Mesodermal cell (in vitro differentiated cells): ENCODE measurements around the gene SRGAP2B.
"Not testable (repeated sequence)": the region's sequence is repeated elsewhere in the genome, so short reads cannot be mapped to it uniquely, and the experiment has no call there.

Experiments
- H3K27ac ChIP-seq: 2 replicates; pipeline ENCODE4 v1.7.0; 2013; ENCODE audit warnings: mild to moderate bottlenecking, low read depth, low read length, moderate library complexity; ENCODE audit not compliant: severe bottlenecking
- H3K36me3 ChIP-seq: 2 replicates; pipeline ENCODE4 v1.7.1; 2013; ENCODE audit warnings: mild to moderate bottlenecking, low read length, moderate library complexity; ENCODE audit not compliant: control insufficient read depth, insufficient read depth
- H3K4me1 ChIP-seq: one replicate; pipeline ENCODE4 v1.7.1; 2013; ENCODE audit warnings: mild to moderate bottlenecking, low read length; ENCODE audit not compliant: insufficient read depth, control insufficient read depth, poor library complexity, severe bottlenecking
- H3K4me3 ChIP-seq: 2 replicates; pipeline ENCODE4 v1.7.0; 2013; ENCODE audit warnings: low read length, control low read depth, mild to moderate bottlenecking; ENCODE audit not compliant: insufficient read depth, poor library complexity, severe bottlenecking; ENCODE audit errors: extremely low read depth
- H3K9me3 ChIP-seq: 2 replicates; pipeline ENCODE4 v1.7.1; 2013; ENCODE audit warnings: mild to moderate bottlenecking, low read length, moderate library complexity; ENCODE audit not compliant: control insufficient read depth
- WGBS, 2 experiments: methylation state at CpG; one replicate each; pipeline ENCODE4 v1.1.5; 2013; ENCODE audit warnings: missing lambda C conversion rate in 2 of 2; ENCODE audit not compliant: insufficient coverage in 2 of 2; 5-methylcytosine and 5-hydroxymethylcytosine counted together

The SRGAP2B gene

GRCh38 chr1:145027251-145027650, 67.9 kb downstream of the SRGAP2B start:
- H3K4me3 ChIP-seq, H3K27ac ChIP-seq, H3K4me1 ChIP-seq, H3K36me3 ChIP-seq, H3K9me3 ChIP-seq: not testable (repeated sequence)
- WGBS, 2 experiments, result no CpG with 5 or more reads among the region's 4 CpGs

- not testable (repeated sequence) for H3K36me3 ChIP-seq, H3K27ac ChIP-seq, H3K4me1 ChIP-seq, H3K9me3 ChIP-seq, H3K4me3 ChIP-seq
Observed at GRCh38 chr1:145025286-145025685, 69.8 kb downstream of the SRGAP2B start.

GRCh38 chr1:145022259-145022658, 72.9 kb downstream of the SRGAP2B start:
- no CpG with 5 or more reads among the region's 2 CpGs for WGBS, 2 experiments
- not testable (repeated sequence) for H3K27ac ChIP-seq, H3K9me3 ChIP-seq, H3K4me1 ChIP-seq, H3K36me3 ChIP-seq, H3K4me3 ChIP-seq

- H3K36me3 ChIP-seq, H3K9me3 ChIP-seq, H3K4me3 ChIP-seq, H3K27ac ChIP-seq, H3K4me1 ChIP-seq: not testable (repeated sequence)
- no CpG with 5 or more reads among the region's 4 CpGs for WGBS, 2 experiments
Observed at GRCh38 chr1:145021749-145022148, 73.4 kb downstream of the SRGAP2B start.

- not testable (repeated sequence) for H3K36me3 ChIP-seq, H3K4me1 ChIP-seq
Observed at GRCh38 chr1:145019709-145020108, 75.4 kb downstream of the SRGAP2B start.

GRCh38 chr1:145017725-145018124, 77.4 kb downstream of the SRGAP2B start:
- no CpG with 5 or more reads among the region's 2 CpGs for whole genome bisulfite sequencing, 2 experiments
- H3K4me1 ChIP-seq, H3K27ac ChIP-seq, H3K9me3 ChIP-seq, H3K4me3 ChIP-seq, H3K36me3 ChIP-seq: not testable (repeated sequence)

More at GRCh38 chr1:145019709-145020108, 75.4 kb downstream of the SRGAP2B start:
- H3K27ac ChIP-seq, H3K9me3 ChIP-seq, H3K4me3 ChIP-seq: not testable (repeated sequence)
- 80% methylated on average over 1 of the region's 2 CpGs for WGBS, 2 experiments

- not testable (repeated sequence) for H3K9me3 ChIP-seq, H3K36me3 ChIP-seq, H3K4me1 ChIP-seq, H3K4me3 ChIP-seq, H3K27ac ChIP-seq
Observed at GRCh38 chr1:145016492-145016862, 78.7 kb downstream of the SRGAP2B start.

- not testable (repeated sequence) for H3K9me3 ChIP-seq, H3K27ac ChIP-seq, H3K4me1 ChIP-seq, H3K4me3 ChIP-seq, H3K36me3 ChIP-seq
- WGBS, 2 experiments, result no CpG with 5 or more reads among the region's 2 CpGs
Observed at GRCh38 chr1:145015744-145016491, 79.2 kb downstream of the SRGAP2B start.

GRCh38 chr1:145013353-145013752, 81.8 kb downstream of the SRGAP2B start:
- not testable (repeated sequence) for H3K4me3 ChIP-seq, H3K36me3 ChIP-seq, H3K9me3 ChIP-seq, H3K27ac ChIP-seq, H3K4me1 ChIP-seq
- WGBS, 2 experiments, result no CpG with 5 or more reads among the region's 4 CpGs

GRCh38 chr1:145011811-145012210, 83.3 kb downstream of the SRGAP2B start:
- not testable (repeated sequence) for H3K9me3 ChIP-seq, H3K4me3 ChIP-seq, H3K4me1 ChIP-seq, H3K36me3 ChIP-seq, H3K27ac ChIP-seq
- WGBS, 2 experiments, result no CpG with 5 or more reads among the region's 4 CpGs

GRCh38 chr1:145010580-145010979, 84.5 kb downstream of the SRGAP2B start:
- WGBS, 2 experiments, result no CpG with 5 or more reads among the region's 3 CpGs
- H3K4me3 ChIP-seq, H3K36me3 ChIP-seq, H3K9me3 ChIP-seq, H3K4me1 ChIP-seq, H3K27ac ChIP-seq: not testable (repeated sequence)
